AG09319 (cell line): ENCODE data around the gene SPIRE2.
"Not testable (repeated sequence)": the region's sequence is repeated elsewhere in the genome, so short reads cannot be mapped to it uniquely, and the experiment has no call there.

ENCODE experiments used
- DNase-seq: peaks from one replicate; pipeline ENCODE4 v3.0.0-alpha.2; 2010; ENCODE audit warnings: low read depth; ENCODE audit errors: extremely low read depth
- CTCF ChIP-seq: IDR thresholded peaks from 2 replicates; pipeline ENCODE4 v1.5.1; 2011; ENCODE audit warnings: low read depth, mild to moderate bottlenecking, inconsistent platforms, low read length, moderate library complexity

Gene SPIRE2

GRCh38 chr16:89798126-89798525 is 30.1 kb upstream of the SPIRE2 start:
- TF ChIP-seq CTCF, result no peak
- no peak for DNase-seq

- no peak for DNase-seq
- TF ChIP-seq CTCF, result no peak
Observed at GRCh38 chr16:89798832-89799370, 29.4 kb upstream of the SPIRE2 start.

DNA sequence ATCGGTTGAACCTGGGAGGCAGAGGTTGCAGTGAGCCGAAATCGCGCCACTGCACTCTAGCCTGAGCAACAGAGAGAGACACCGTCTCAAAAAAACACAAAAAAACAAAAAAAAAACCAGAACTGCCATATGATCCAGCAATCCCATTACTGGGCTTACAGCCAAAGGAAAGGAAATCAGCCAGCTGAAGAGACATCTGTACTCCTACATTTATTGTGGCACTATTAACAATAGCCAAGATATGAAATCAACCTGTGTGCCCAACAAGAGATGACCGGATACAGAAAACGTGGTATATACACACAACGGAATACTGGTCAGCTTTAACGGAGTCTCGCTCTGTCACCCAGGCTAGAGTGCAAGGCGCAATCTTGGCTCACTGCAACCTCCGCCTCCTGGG is 26.5 kb upstream of the SPIRE2 start:
- no peak for TF ChIP-seq CTCF
- DNase-seq, result no peak

DNA sequence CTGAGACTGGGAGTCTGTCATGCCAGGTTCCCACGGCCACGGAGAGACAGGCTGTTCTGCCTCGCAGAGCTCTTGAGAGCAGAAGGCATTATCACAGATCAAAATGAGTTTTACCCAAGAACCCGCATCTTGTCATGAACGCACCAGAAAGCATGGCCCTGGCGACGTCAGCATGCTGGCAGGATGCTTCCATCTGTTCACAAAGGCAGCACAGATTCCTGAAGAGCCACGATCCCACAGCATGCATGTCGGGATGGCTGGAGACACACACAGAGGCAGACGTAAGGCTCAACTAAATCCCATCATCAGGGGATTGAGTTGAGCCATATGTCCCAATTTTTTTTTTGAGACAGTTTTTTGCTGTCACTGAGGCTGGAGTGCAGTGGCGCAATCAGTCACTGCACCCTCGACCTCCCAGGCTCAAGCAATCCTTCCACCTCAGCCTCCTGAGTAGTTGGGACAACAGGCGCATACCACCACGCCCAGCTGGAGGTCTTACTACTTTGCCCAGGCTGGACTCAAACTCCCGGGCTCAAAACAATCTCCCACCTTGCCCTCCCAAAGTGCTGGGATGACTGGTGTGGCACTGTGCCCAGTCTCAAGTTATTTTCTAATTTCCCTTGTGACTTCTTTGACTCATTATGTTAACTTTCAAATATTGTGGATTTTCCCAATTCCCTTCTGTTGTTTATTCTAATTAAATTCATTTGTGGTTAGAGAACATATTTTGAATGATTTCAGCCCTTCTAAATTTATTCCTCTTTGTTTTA is 23.0 kb upstream of the SPIRE2 start:
- DNase-seq, result peak; percentile 69
- no peak for TF ChIP-seq CTCF

DNA sequence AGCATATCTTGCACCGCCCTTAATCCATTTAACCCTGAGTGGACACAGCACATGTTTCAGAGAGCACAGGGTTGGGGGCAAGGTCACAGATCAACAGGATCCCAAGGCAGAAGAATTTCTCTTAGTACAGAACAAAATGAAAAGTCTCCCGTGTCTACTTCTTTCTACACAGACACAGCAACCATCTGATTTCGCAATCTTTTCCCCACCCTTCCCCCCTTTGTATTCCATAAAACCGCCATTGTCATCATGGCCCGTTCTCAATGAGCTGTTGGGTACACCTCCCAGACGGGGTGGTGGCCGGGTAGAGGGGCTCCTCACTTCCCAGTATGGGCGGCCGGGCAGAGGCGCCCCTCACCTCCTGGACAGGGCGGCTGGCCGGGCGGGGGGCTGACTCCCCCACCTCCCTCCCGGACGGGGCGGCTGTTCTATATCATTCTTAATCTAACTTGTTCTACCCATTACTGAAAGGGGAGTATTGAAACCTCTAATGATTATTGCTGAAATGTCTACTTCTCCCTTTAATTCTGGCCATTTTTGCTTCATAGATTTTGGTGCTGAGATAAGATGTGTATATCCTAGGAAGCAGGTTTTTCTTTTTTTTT is 21.6 kb upstream of the SPIRE2 start:
- not testable (repeated sequence) for DNase-seq

- no peak for TF ChIP-seq CTCF
- no peak for DNase-seq
Observed at GRCh38 chr16:89808475-89808874, 19.8 kb upstream of the SPIRE2 start.

- no peak for TF ChIP-seq CTCF
- DNase-seq, result no peak
Observed at GRCh38 chr16:89811321-89811720, 17.0 kb upstream of the SPIRE2 start.
